GM12878 (cell line): ENCODE measurements around the gene AGPAT4. TPM values are rescaled to one million over a fixed set of nuclear protein-coding genes. Genes with fewer than 3 reads are reported as not detected.

Source experiments
- ATAC-seq: fragments of 200-7000 bp; cut with Tn5 transposase; 3 replicates; pipeline ENCODE4 v1.9.1; 2020; ENCODE audit warnings: mild to moderate bottlenecking, moderate library complexity
- BruUV-seq: library from RNA; stranded (reverse); fragments of 400-500 nt; replicated peaks from 2 replicates; lab custom pipeline; 2021; lab: Mats Ljungman, UMichigan
- CTCF ChIA-PET: fragments of 300-600 bp; sonication (Branson Sonifier 250); formaldehyde crosslinking; extraction: SDS; loops from one replicate; lab custom pipeline; 2021; ENCODE audit warnings: inconsistent platforms; lab: Yijun Ruan, JAX
- POLR2A ChIA-PET: fragments of 350-600 bp; formaldehyde crosslinking; extraction: SDS; loops from one replicate; lab custom pipeline; 2021; ENCODE audit warnings: inconsistent platforms; lab: Charles Lee
- RAD21 ChIA-PET: fragments of 300-600 bp; sonication (Branson Sonifier 250); formaldehyde crosslinking; loops from one replicate; lab custom pipeline; 2023; ENCODE audit warnings: antibody characterized with exemption; ENCODE audit not compliant: unreplicated experiment; lab: Charles Lee
- SMC1A ChIA-PET: fragments of 300-600 bp; sonication (Branson Sonifier 250); formaldehyde crosslinking; loops from one replicate; lab custom pipeline; 2023; ENCODE audit not compliant: unreplicated experiment, uncharacterized antibody; lab: Charles Lee
- DNase-seq: peaks from one replicate; pipeline ENCODE4 v3.0.0-alpha.2; 2011; ENCODE audit warnings: low read depth, low spot score
- FAIRE-seq: peaks from 3 replicates; lab custom pipeline; 2011; peaks lifted over from hg19 to GRCh38; lab: Jason Lieb, UNC
- H2AFZ ChIP-seq: 2 replicates; pipeline ENCODE4 v1.6.0; 2011; ENCODE audit warnings: low read depth, low read length, control low read depth; ENCODE audit not compliant: control insufficient read depth
- H3K27ac ChIP-seq: 2 replicates; pipeline ENCODE4 v1.5.1; 2011; ENCODE audit warnings: control low read depth; ENCODE audit not compliant: control insufficient read depth, insufficient read depth
- H3K27me3 ChIP-seq, 2 experiments: replicated peaks in 1 of 2; 2 replicates each; pipeline versions ENCODE4 v1.6.0 to v1.6.1; 2011; ENCODE audit warnings: low read length in 1 of 2; ENCODE audit not compliant: control insufficient read depth in 2 of 2, insufficient read depth in 2 of 2
- H3K36me3 ChIP-seq, 2 experiments: 2 replicates each; pipeline ENCODE4 v1.5.1; 2011; ENCODE audit warnings: low read length in 1 of 2; ENCODE audit not compliant: control insufficient read depth in 2 of 2, insufficient read depth in 2 of 2
- H3K4me1 ChIP-seq: 2 replicates; pipeline ENCODE4 v1.6.1; 2011; ENCODE audit warnings: mild to moderate bottlenecking, low read length, moderate library complexity, mixed read lengths; ENCODE audit not compliant: control insufficient read depth, insufficient read depth
- H3K4me2 ChIP-seq: 2 replicates; pipeline ENCODE4 v1.6.0; 2011; ENCODE audit warnings: control low read depth; ENCODE audit not compliant: control insufficient read depth, insufficient read depth
- H3K4me3 ChIP-seq: fragments of 200-600 bp; sonication (generic); 2 replicates; pipeline ENCODE4 v1.5.1; 2016
- H3K79me2 ChIP-seq: 2 replicates; pipeline ENCODE4 v1.6.0; 2011; ENCODE audit warnings: low read length; ENCODE audit not compliant: control insufficient read depth, insufficient read depth
- H3K9ac ChIP-seq: 2 replicates; pipeline ENCODE4 v1.8.0; 2011; ENCODE audit warnings: low read length, control low read depth, mixed read lengths; ENCODE audit not compliant: control insufficient read depth, insufficient read depth
- H3K9me3 ChIP-seq: replicated peaks from 3 replicates; pipeline ENCODE4 v1.5.1; 2011; ENCODE audit warnings: mild to moderate bottlenecking, low read length; ENCODE audit not compliant: control insufficient read depth, insufficient read depth
- H4K20me1 ChIP-seq: 2 replicates; pipeline ENCODE4 v1.6.0; 2011; ENCODE audit not compliant: control insufficient read depth, insufficient read depth
- ASH2L ChIP-seq: fragments of 300-600, 200-600 bp; sonication (generic); IDR thresholded peaks from 2 replicates; pipeline ENCODE4 v1.6.1; 2017; ENCODE audit warnings: low read depth, mild to moderate bottlenecking, borderline replicate concordance
- ATF7 ChIP-seq: fragments of 450-650 bp; IDR thresholded peaks from 2 replicates; pipeline ENCODE4 v1.6.1; 2016; ENCODE audit warnings: low read depth, mild to moderate bottlenecking
- BCL11A ChIP-seq: IDR thresholded peaks from 2 replicates; pipeline ENCODE4 v1.6.1; 2011; ENCODE audit warnings: low read depth, low read length
- EP300 ChIP-seq, 2 experiments: fragments of 150-350 bp in 1 of 2; IDR thresholded peaks; 2 replicates each; pipeline ENCODE4 v1.6.1; 2011 to 2012; ENCODE audit warnings: low read depth in 2 of 2, low read length in 2 of 2, borderline replicate concordance in 1 of 2, improper control_type of control experiment in 1 of 2, inconsistent platforms in 1 of 2; ENCODE audit not compliant: control insufficient read depth in 1 of 2
- JUND ChIP-seq: IDR thresholded peaks from 2 replicates; pipeline ENCODE4 v1.6.1; 2012; ENCODE audit warnings: low read depth, mild to moderate bottlenecking, low read length, improper control_type of control experiment, moderate library complexity
- MEF2A ChIP-seq: IDR thresholded peaks from 2 replicates; pipeline ENCODE4 v1.6.1; 2011; ENCODE audit warnings: low read depth, mild to moderate bottlenecking, low read length, moderate library complexity; ENCODE audit not compliant: insufficient read depth
- MTA3 ChIP-seq: IDR thresholded peaks from 2 replicates; pipeline ENCODE4 v1.6.1; 2012; ENCODE audit warnings: low read length, inconsistent platforms, borderline replicate concordance
- MYC ChIP-seq: IDR thresholded peaks from 2 replicates; pipeline ENCODE4 v1.6.1; 2011; ENCODE audit warnings: mild to moderate bottlenecking, low read length, moderate library complexity, inconsistent platforms; ENCODE audit not compliant: insufficient read depth, insufficient replicate concordance, insufficient read length, severe bottlenecking
- NFXL1 ChIP-seq: fragments of 450-650 bp; IDR thresholded peaks from 2 replicates; pipeline ENCODE4 v1.6.1; 2017; ENCODE audit warnings: antibody characterized with exemption, mild to moderate bottlenecking, borderline replicate concordance
- POLR2AphosphoS5 ChIP-seq: IDR thresholded peaks from 2 replicates; pipeline ENCODE4 v1.6.1; 2011; ENCODE audit warnings: mild to moderate bottlenecking, low read length, inconsistent platforms
- SIN3A ChIP-seq: IDR thresholded peaks from 2 replicates; pipeline ENCODE4 v1.6.1; 2012; ENCODE audit warnings: low read depth, low read length, improper control_type of control experiment
- SUZ12 ChIP-seq: fragments of 200-600 bp; sonication (generic); IDR thresholded peaks from one replicate; pipeline ENCODE4 v1.6.1; 2018; ENCODE audit warnings: antibody characterized with exemption, mild to moderate bottlenecking; ENCODE audit not compliant: unreplicated experiment
- ZNF274 ChIP-seq: IDR thresholded peaks from one replicate; pipeline ENCODE4 v1.8.0; 2011; ENCODE audit not compliant: insufficient read length, insufficient read depth
- WGBS: methylation state at CpG from one replicate; pipeline ENCODE4 v1.1.6; 2016; ENCODE audit warnings: low lambda C conversion rate; ENCODE audit not compliant: insufficient replicate concordance, insufficient coverage; ENCODE audit errors: missing lambda C conversion rate; 5-methylcytosine and 5-hydroxymethylcytosine counted together
- in situ Hi-C: fragments of 300-500 bp; cut with MboI; formaldehyde crosslinking; loops from 9 replicates; pipeline ENCODE4 v1.14.3; 2018; ENCODE audit warnings: mixed read lengths
- intact Hi-C: fragments of 100-400 bp; cut with micrococcal nuclease; formaldehyde crosslinking; loops from one replicate; pipeline ENCODE4 v1.14.2; 2022; ENCODE audit not compliant: unreplicated experiment
- polyA plus RNA-seq, 11 experiments: library from polyadenylated mRNA; depleted of rRNA in 4 of 11; unstranded in 6 of 11; stranded (reverse) in 5 of 11; fragments of >200 nt; fragmentation: Nextera tagmentation in 4 of 11; fragmentation: Illumina TruSeq in 1 of 11; extraction: Ambion mirVana in 4 of 11; extraction: Trizol in 1 of 11; gene quantifications; 1 replicate in 1 of 11; 2 replicates in 10 of 11; pipeline versions ENCODE4 v1.2.1 to v1.2.3, GENCODE V29; 2011 to 2016; ENCODE audit warnings: inconsistent platforms in 2 of 11, missing spikeins in 2 of 11, low read depth in 1 of 11
- total RNA-seq, 4 experiments: library from RNA; depleted of rRNA in 3 of 4; stranded (reverse); fragments of >200 nt in 3 of 4; fragmentation: Illumina TruSeq in 1 of 4; extraction: Trizol in 1 of 4; gene quantifications; 2 replicates each; pipeline versions ENCODE4 v1.2.1 to v1.2.3, GENCODE V29; 2013 to 2021
- TF ChIP-seq, protein P1 (sequence below): fragments of 150-350 bp; IDR thresholded peaks from 2 replicates; pipeline ENCODE4 v1.6.1; 2014; ENCODE audit warnings: mild to moderate bottlenecking, low read depth, low read length
- TF ChIP-seq, protein P2 (sequence below): fragments of 450-650 bp; IDR thresholded peaks from 2 replicates; pipeline ENCODE4 v1.6.1; 2017; ENCODE audit warnings: antibody characterized with exemption, mild to moderate bottlenecking, moderate library complexity
- TF ChIP-seq, protein P3 (sequence below): IDR thresholded peaks from 2 replicates; pipeline ENCODE4 v1.6.1; 2011; ENCODE audit warnings: borderline replicate concordance, low read depth, mild to moderate bottlenecking, moderate library complexity, mixed read lengths, low read length; ENCODE audit not compliant: insufficient read depth; ENCODE audit errors: extremely low read length

The AGPAT4 gene
- total and polyA plus RNA-seq, 10 of the 15 experiments (the other 5 are each of a cell fraction or from before 2014, with no cell fraction given) = 0.34 to 2.2 (median 1.3) TPM

DNA sequence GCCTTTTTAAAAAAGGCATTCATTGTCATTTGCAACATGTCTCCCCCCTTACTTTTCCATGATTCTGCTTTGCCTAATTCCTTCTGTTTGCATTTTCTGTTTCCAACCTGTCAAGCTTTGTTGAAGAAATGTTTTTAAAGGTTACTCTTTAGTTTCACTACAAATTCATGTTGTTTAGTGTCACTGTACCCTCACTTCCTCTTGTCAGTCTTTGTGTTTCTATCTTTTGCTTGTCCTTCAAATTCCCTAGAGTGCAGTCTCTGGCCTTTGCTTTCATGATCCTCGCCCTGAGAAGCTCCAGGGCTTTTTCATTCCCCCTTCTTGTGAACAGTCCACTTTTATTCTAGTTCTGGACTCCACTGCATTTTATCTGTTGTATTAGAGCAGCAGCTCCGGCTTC is 191.6 kb downstream of the AGPAT4 start:
- ChIA-PET POLR2A (no interaction called here), RAD21 (no interaction called here), SMC1A (interaction anchor here (0.6 kb wide), 1 partner anchor 315 kb away, joined by 3 read pairs; no protein-coding TSS in a partner anchor), CTCF (no interaction called here)
- in situ Hi-C loops (no loop called here), intact Hi-C loops (no loop called here)
- BruUV-seq = no TSS peak
- H3K36me3 ChIP-seq = peaks cover 6 to 29% of the 10 kb centered on the region in 2 experiments
- H3K79me2 ChIP-seq = no peaks in the 10 kb centered on the region
- H3K9ac ChIP-seq = no peak overlapping the region
- 50% methylated on average over 2 of the region's 2 CpGs for WGBS
- H3K4me1 ChIP-seq = peaks cover 3% of the 10 kb centered on the region
- DNase-seq (no peak), ATAC-seq (no peak), FAIRE-seq (no peak)
- H3K27me3 ChIP-seq = no peaks in the 10 kb centered on the region
- TF ChIP-seq POLR2AphosphoS5 = no peak
- TF ChIP-seq, protein P1, sequence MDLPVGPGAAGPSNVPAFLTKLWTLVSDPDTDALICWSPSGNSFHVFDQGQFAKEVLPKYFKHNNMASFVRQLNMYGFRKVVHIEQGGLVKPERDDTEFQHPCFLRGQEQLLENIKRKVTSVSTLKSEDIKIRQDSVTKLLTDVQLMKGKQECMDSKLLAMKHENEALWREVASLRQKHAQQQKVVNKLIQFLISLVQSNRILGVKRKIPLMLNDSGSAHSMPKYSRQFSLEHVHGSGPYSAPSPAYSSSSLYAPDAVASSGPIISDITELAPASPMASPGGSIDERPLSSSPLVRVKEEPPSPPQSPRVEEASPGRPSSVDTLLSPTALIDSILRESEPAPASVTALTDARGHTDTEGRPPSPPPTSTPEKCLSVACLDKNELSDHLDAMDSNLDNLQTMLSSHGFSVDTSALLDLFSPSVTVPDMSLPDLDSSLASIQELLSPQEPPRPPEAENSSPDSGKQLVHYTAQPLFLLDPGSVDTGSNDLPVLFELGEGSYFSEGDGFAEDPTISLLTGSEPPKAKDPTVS = no peak
- no peak for TF ChIP-seq MEF2A
- no peak for TF ChIP-seq SIN3A
- TF ChIP-seq EP300 (IDR thresholded peaks at IDR 0.05; ENCODE audit: borderline replicate concordance in 1 of 2, control insufficient read depth in 1 of 2, low read depth in 2 of 2, low read length in 2 of 2) = no peak
- TF ChIP-seq, protein P2, sequence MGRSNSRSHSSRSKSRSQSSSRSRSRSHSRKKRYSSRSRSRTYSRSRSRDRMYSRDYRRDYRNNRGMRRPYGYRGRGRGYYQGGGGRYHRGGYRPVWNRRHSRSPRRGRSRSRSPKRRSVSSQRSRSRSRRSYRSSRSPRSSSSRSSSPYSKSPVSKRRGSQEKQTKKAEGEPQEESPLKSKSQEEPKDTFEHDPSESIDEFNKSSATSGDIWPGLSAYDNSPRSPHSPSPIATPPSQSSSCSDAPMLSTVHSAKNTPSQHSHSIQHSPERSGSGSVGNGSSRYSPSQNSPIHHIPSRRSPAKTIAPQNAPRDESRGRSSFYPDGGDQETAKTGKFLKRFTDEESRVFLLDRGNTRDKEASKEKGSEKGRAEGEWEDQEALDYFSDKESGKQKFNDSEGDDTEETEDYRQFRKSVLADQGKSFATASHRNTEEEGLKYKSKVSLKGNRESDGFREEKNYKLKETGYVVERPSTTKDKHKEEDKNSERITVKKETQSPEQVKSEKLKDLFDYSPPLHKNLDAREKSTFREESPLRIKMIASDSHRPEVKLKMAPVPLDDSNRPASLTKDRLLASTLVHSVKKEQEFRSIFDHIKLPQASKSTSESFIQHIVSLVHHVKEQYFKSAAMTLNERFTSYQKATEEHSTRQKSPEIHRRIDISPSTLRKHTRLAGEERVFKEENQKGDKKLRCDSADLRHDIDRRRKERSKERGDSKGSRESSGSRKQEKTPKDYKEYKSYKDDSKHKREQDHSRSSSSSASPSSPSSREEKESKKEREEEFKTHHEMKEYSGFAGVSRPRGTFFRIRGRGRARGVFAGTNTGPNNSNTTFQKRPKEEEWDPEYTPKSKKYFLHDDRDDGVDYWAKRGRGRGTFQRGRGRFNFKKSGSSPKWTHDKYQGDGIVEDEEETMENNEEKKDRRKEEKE = no peak
- TF ChIP-seq BCL11A = no peak
- TF ChIP-seq ATF7 = no peak
- no peak for TF ChIP-seq ASH2L
- TF ChIP-seq ZNF274 = no peak
- TF ChIP-seq NFXL1 = no peak
- TF ChIP-seq JUND = no peak
- TF ChIP-seq MYC = no peak
- no peak for TF ChIP-seq MTA3
- TF ChIP-seq, protein P3, sequence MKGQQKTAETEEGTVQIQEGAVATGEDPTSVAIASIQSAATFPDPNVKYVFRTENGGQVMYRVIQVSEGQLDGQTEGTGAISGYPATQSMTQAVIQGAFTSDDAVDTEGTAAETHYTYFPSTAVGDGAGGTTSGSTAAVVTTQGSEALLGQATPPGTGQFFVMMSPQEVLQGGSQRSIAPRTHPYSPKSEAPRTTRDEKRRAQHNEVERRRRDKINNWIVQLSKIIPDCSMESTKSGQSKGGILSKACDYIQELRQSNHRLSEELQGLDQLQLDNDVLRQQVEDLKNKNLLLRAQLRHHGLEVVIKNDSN = no peak
- no peak for TF ChIP-seq SUZ12
- no peak overlapping the region for H3K27ac ChIP-seq
- H2AFZ ChIP-seq = no peak overlapping the region
- H3K4me2 ChIP-seq = no peak overlapping the region
- no peaks in the 10 kb centered on the region for H3K9me3 ChIP-seq
- no peaks in the 10 kb centered on the region for H4K20me1 ChIP-seq
- no peak overlapping the region for H3K4me3 ChIP-seq
